Endometrial microvascular endothelial cells (primary cell): Measurements from ENCODE around the gene PNMA8B. TPM values are rescaled to one million over a fixed set of nuclear protein-coding genes. Genes with fewer than 3 reads are reported as not detected.

Experiments used
- in situ Hi-C: cut with HindIII; loops from 2 replicates; pipeline ENCODE4 v1.10.0; 2017; ENCODE audit warnings: low sequenced_read_pairs, low pct_unique_long_range_greater_than_20kb; ENCODE audit errors: inconsistent ontology term
- total RNA-seq: library from RNA; depleted of rRNA; stranded (reverse); fragments of >200 nt; gene quantifications from one replicate; pipeline ENCODE4 v1.2.3, GENCODE V29; 2015; ENCODE audit errors: inconsistent ontology term

Gene PNMA8B
- total RNA-seq, 1 donor from 2014 or later: not detected

GRCh38 chr19:46469541-46470185, 26.0 kb downstream of the PNMA8B start:
- in situ Hi-C loops: no loop called here

DNA sequence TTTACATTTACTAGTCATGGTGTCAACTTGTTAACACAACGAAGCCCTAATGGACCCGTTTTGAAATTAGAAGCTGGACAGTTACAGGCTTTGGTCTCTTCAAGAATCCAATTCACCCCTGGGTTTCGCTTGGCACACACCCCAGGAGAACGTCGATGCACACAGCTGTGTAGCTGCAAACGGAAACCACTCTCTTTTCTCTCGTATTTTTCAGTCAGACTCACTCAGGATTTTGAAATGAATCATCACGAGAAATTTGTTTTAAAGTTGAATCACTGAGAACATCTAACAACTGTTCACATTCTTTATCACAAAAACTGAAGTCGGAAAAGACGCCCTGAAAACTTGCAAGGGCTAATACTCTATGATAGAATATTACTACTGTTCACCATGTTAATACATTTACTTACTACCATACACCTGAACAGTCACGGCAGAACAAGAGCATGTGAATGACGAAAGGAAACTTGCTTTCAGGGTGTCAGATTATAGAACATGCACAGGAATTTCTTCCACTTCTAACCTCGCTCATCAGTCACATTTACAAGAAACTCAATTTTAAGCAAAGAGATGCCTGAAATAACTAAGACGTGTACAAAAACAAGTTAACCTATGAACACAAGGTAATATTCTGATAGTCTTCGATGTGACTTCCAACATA, 29.0 kb downstream of the PNMA8B start:
- in situ Hi-C loops: no loop called here

DNA sequence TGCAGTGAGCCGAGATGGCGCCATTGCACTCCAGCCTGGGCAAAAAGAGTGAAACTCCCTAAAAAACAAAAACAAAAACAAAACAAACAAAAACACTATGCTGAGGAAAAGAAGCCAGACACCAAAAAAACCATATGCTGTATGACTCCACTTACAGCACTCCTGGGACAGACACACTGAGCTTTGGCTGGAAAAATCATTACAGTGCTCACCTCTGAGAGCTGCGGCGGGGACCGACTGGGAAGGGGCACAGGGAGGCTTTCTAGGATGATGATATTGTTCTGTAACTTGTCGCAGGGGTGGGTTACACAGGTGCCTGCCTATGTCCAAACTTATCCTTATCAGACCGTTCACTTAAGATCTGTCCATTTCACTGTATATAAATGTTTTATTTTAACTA, 32.2 kb downstream of the PNMA8B start:
- in situ Hi-C loops: no loop called here

DNA sequence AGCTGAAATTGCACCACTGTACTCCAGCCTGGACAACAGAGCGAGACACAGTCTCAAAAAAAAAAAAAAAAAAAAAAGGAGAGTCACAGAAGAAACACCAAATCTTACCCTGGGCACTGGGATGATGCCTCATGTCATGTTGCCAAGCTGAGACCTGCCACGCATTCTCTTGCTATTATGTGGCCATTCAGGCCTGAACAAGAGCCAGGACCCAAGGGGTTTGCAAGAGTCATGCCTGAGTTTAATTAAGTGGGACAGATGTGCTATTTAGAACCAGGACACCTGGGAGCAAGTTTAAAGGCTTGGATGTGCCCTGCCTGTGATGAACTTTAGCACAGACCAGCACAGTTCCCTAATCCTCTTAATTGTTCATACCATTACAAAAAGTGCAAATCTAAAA, 34.1 kb downstream of the PNMA8B start:
- in situ Hi-C loops: no loop called here

- in situ Hi-C loops: no loop called here
Observed at GRCh38 chr19:46460981-46461380, 34.7 kb downstream of the PNMA8B start.

DNA sequence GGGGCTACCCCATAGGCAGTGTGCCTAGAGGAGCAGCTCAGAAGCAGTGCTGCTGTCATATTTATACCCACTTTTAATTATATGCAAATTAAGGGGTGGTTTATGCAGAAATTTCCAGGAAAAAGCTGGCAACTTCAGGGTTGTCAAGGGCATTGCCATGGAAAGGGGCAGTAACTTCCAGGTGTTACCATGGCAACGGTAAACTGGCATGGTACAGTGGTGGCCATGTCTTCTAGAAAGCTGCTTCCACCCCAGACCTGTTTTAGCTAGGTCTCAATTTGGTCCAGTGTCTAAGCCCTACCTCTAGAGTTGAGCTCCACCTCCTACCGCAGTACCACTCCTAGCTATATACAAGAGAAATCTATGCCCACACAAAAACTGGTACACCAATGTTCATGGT, 35.6 kb downstream of the PNMA8B start:
- in situ Hi-C loops: no loop called here

GRCh38 chr19:46456930-46457329, 38.7 kb downstream of the PNMA8B start:
- in situ Hi-C loops: no loop called here

- in situ Hi-C loops: no loop called here
Observed at GRCh38 chr19:46454244-46454643, 41.4 kb downstream of the PNMA8B start.

- in situ Hi-C loops: no loop called here
Observed at GRCh38 chr19:46453661-46454060, 42.0 kb downstream of the PNMA8B start.

DNA sequence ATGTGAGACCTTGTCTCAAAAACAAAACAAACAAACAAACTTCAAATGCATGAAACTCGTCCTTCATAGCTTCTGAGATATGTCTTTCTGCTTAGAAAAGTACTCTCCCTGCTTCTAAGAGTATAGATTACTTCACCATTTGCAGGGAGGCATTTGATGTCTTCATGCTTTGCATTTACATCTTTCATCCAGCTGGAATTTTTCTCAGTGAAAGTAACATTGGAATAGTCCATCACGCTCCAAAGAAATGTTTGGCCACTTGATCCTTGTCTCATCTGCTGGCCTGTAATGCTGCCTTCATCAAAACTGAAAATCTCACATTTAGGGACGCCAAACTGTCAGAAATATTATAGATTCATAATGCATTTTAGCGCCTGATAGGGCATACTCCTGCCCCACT, 43.5 kb downstream of the PNMA8B start:
- in situ Hi-C loops: no loop called here

DNA sequence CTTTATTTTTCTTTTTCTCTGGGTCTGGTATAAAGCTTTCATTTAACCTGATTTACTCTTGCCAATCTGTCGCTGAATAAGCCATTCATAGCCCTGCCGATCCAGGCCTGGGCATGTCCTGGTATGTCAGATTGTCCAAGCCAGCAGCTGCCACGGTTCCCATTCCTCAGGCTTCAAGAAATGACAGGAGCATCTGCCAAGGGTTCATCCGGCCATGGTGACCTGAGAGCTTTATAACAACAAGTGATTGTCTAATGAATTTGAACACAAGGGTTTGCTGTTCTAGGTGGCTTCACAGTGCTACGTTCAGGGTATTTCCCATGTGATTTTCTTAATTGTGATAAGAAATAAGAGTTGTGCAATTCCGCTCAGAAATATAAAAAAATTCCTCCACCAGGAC, 44.3 kb downstream of the PNMA8B start:
- in situ Hi-C loops: no loop called here

GRCh38 chr19:46450737-46451136, 44.9 kb downstream of the PNMA8B start:
- in situ Hi-C loops: no loop called here

- in situ Hi-C loops: no loop called here
Observed at GRCh38 chr19:46449228-46449627, 46.4 kb downstream of the PNMA8B start.

- in situ Hi-C loops: no loop called here
Observed at GRCh38 chr19:46448601-46449000, 47.1 kb downstream of the PNMA8B start.

- in situ Hi-C loops: no loop called here
Observed at GRCh38 chr19:46447824-46448223, 47.8 kb downstream of the PNMA8B start.

DNA sequence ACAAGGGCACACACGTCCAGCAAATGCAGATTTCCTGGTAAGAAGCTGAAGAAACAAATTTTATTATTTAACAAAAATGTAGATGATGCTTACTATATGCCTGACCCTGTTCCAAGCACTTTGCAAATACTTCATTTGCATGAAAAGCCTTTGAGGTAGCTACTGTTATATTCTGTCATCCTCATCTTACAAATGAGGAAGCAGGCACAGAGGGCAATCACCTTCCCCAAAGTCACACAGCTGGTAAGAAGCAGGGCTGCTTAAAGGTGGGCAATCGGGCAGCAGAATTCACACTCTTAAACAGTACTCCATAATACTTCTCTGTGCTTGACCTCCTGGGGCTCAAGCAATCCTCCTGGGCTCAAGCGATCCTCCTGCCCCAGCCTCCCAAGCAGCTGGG, 48.7 kb downstream of the PNMA8B start:
- in situ Hi-C loops: no loop called here

DNA sequence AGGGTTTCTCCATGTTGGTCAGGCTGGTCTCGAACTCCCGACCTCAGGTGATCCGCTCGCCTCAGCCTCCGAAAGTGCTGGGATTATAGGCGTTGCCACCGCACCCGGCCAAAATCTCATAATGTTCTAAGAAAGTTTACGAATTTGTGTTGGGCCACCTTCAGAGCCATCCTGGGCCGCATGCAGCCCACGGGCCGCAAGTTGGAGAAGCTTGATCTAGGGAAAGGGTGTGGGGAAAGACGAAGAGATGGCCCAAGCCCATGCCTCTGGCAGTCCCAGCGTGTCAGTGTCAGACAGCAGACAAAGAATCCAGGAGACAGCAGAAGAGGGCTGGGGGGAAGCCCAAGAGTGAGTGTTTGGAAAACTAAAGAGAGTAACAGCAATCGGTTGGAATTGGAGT, 49.6 kb downstream of the PNMA8B start:
- in situ Hi-C loops: no loop called here

DNA sequence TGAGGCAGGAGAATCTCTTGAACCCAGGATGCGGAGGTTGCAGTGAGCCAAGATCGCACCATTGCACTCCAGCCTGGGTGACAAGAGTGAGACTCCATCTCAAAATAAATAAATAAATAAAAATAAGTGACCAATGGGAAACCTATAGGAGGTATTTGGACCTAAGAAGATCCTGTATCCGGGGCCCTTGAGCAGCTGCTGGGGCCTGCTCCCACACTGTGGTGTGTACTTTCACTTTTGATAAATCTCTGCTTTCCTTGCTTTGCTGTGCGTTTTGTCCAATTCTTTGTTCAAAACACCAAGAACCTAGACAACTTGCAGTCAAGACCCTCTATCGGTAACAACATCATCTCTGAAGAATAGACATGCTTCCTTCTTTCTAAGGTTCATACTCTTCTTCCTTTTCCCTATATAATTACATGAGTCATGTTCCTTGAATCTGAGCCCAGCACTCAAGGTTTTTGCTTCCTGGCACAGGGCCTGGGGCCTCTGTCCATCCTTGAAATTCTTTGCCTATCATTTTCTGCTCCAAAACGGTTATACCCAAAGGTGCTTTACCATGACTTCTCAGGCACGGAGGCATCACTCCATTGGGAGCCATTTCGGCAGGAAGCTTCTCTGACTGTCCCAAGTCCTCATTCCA, 52.7 kb downstream of the PNMA8B start:
- in situ Hi-C loops: no loop called here

DNA sequence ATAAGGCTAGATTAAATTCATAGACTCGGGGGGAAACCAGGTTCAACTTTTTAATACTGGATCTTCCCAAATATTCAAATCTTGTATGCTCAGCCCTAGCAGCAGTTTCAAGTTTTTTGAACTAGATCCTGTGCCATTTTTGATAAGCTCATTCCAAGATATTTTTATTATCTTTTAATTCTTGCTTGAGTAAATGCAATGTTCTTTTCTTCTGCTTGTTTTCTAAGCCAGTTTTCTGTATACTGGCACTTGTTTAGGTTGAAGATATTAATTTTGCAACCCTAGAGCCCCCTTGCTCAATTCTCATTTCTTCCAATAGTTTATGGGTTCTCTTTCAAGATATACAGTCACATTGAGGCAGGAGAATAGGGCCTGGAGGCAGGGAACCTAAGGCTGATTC, 53.8 kb downstream of the PNMA8B start:
- in situ Hi-C loops: no loop called here
